ENCODE measurements around the gene BTG2.
A peak's percentile ranks its signal among the peaks of the same experiment; 100 is the strongest.
"Not testable (repeated sequence)": the region's sequence is repeated elsewhere in the genome, so short reads cannot be mapped to it uniquely, and the experiment has no call there.

The BTG2 gene

DNA sequence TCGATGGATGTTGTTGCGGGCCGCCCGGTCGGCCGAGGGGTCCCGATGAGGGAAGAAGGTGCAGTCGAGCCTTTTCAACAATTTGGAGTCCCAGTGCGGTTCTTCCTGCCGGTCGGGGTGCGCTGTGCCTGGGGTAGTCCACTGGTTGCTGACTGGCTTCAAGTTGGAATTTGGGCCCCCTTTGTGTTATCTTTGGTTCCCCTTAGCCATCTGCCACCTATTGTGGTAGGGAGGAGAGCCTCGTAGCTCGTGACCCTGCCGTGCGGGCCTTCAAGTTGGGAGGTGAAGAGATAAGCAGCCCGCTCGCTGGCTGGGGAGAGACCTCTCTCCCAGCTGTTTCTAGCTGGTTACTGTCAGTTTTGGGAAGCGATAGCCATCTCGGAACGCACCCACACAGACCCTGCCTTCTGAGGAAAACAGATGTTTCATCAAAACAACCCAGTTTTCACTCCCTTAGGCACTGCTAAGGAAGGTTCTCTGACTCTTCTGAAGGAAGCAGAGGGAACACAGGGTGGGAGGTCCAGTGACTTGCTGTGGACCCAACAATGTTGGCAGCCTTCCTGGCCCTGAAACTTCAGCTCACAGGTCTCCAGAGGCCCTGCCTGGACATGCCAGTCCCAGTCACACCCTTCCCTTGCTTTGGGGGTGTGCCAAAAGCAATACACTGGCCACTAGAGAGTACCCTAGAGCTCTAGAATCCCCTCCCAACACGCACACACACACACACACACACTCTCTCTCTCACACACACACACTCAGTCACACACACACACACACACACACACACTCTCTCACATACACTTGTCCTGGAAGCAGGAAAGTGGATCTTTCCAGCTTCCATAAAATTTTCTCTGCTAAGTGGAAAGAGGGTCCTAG, 1.0 kb downstream of the BTG2 start:
- Histone ChIP-seq H3K9me3 (ENCODE audit: low read length) (no peaks in the 10 kb centered on the region), H3K27me3 (ENCODE audit: insufficient read depth, low read length) (peaks cover 12% of the 10 kb centered on the region), H2AFZ (ENCODE audit: low read depth, low read length) (peak overlapping the region; percentile 14), H3K4me3 (ENCODE audit: low read length) (peak overlapping the region; percentile 96), H3K36me3 (ENCODE audit: insufficient read depth, low read length) (peaks cover 6% of the 10 kb centered on the region), H3K4me1 (ENCODE audit: insufficient read depth, low read length) (peaks cover 41% of the 10 kb centered on the region)

DNA sequence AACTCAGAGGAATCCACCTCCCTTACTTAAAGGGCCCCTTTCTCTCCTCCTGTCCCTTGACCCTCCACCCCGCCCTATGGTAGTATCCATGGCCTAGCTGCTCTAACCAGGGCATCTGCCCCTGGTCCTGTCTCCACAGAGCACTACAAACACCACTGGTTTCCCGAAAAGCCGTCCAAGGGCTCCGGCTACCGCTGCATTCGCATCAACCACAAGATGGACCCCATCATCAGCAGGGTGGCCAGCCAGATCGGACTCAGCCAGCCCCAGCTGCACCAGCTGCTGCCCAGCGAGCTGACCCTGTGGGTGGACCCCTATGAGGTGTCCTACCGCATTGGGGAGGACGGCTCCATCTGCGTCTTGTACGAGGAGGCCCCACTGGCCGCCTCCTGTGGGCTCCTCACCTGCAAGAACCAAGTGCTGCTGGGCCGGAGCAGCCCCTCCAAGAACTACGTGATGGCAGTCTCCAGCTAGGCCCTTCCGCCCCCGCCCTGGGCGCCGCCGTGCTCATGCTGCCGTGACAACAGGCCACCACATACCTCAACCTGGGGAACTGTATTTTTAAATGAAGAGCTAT, 1.7 kb downstream of the BTG2 start:
- H3K27me3 ChIP-seq (ENCODE audit: insufficient read depth, low read length), result peaks cover 10% of the 10 kb centered on the region
- peak overlapping the region; percentile 96 for H3K4me3 ChIP-seq (ENCODE audit: low read length)
- H3K36me3 ChIP-seq (ENCODE audit: insufficient read depth, low read length), result peaks cover 6% of the 10 kb centered on the region
- H2AFZ ChIP-seq (ENCODE audit: low read depth, low read length), result no peak overlapping the region
- no peaks in the 10 kb centered on the region for H3K9me3 ChIP-seq (ENCODE audit: low read length)
- H3K4me1 ChIP-seq (ENCODE audit: insufficient read depth, low read length), result peaks cover 41% of the 10 kb centered on the region

DNA sequence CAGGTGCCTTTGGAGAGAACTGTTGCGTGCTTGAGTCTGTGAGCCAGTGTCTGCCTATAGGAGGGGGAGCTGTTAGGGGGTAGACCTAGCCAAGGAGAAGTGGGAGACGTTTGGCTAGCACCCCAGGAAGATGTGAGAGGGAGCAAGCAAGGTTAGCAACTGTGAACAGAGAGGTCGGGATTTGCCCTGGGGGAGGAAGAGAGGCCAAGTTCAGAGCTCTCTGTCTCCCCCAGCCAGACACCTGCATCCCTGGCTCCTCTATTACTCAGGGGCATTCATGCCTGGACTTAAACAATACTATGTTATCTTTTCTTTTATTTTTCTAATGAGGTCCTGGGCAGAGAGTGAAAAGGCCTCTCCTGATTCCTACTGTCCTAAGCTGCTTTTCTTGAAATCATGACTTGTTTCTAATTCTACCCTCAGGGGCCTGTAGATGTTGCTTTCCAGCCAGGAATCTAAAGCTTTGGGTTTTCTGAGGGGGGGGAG, 2.4 kb downstream of the BTG2 start:
- H3K36me3 ChIP-seq (ENCODE audit: insufficient read depth, low read length), result peaks cover 6% of the 10 kb centered on the region
- no peaks in the 10 kb centered on the region for H3K9me3 ChIP-seq (ENCODE audit: low read length)
- H2AFZ ChIP-seq (ENCODE audit: low read depth, low read length), result no peak overlapping the region
- H3K27me3 ChIP-seq (ENCODE audit: insufficient read depth, low read length), result peaks cover 10% of the 10 kb centered on the region
- peak overlapping the region; percentile 96 for H3K4me3 ChIP-seq (ENCODE audit: low read length)
- peaks cover 41% of the 10 kb centered on the region for H3K4me1 ChIP-seq (ENCODE audit: insufficient read depth, low read length)

DNA sequence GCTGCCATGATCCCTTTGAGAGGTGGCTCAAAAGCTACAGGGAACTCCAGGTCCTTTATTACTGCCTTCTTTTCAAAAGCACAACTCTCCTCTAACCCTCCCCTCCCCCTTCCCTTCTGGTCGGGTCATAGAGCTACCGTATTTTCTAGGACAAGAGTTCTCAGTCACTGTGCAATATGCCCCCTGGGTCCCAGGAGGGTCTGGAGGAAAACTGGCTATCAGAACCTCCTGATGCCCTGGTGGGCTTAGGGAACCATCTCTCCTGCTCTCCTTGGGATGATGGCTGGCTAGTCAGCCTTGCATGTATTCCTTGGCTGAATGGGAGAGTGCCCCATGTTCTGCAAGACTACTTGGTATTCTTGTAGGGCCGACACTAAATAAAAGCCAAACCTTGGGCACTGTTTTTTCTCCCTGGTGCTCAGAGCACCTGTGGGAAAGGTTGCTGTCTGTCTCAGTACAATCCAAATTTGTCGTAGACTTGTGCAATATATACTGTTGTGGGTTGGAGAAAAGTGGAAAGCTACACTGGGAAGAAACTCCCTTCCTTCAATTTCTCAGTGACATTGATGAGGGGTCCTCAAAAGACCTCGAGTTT, 3.1 kb downstream of the BTG2 start:
- Histone ChIP-seq H2AFZ (ENCODE audit: low read depth, low read length) (no peak overlapping the region), H3K9me3 (ENCODE audit: low read length) (no peaks in the 10 kb centered on the region), H3K4me3 (ENCODE audit: low read length) (peak overlapping the region; percentile 96), H3K36me3 (ENCODE audit: insufficient read depth, low read length) (peaks cover 6% of the 10 kb centered on the region), H3K27me3 (ENCODE audit: insufficient read depth, low read length) (peaks cover 9% of the 10 kb centered on the region), H3K4me1 (ENCODE audit: insufficient read depth, low read length) (peaks cover 41% of the 10 kb centered on the region)

DNA sequence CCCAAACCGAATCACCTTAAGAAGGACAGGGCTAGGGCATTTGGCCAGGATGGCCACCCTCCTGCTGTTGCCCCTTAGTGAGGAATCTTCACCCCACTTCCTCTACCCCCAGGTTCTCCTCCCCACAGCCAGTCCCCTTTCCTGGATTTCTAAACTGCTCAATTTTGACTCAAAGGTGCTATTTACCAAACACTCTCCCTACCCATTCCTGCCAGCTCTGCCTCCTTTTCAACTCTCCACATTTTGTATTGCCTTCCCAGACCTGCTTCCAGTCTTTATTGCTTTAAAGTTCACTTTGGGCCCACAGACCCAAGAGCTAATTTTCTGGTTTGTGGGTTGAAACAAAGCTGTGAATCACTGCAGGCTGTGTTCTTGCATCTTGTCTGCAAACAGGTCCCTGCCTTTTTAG, 3.6 kb downstream of the BTG2 start:
- Histone ChIP-seq H3K4me1 (ENCODE audit: insufficient read depth, low read length) (peaks cover 41% of the 10 kb centered on the region), H3K4me3 (ENCODE audit: low read length) (peak overlapping the region; percentile 96), H2AFZ (ENCODE audit: low read depth, low read length) (no peak overlapping the region), H3K36me3 (ENCODE audit: insufficient read depth, low read length) (peaks cover 6% of the 10 kb centered on the region), H3K27me3 (ENCODE audit: insufficient read depth, low read length) (peaks cover 4% of the 10 kb centered on the region), H3K9me3 (ENCODE audit: low read length) (no peaks in the 10 kb centered on the region)

DNA sequence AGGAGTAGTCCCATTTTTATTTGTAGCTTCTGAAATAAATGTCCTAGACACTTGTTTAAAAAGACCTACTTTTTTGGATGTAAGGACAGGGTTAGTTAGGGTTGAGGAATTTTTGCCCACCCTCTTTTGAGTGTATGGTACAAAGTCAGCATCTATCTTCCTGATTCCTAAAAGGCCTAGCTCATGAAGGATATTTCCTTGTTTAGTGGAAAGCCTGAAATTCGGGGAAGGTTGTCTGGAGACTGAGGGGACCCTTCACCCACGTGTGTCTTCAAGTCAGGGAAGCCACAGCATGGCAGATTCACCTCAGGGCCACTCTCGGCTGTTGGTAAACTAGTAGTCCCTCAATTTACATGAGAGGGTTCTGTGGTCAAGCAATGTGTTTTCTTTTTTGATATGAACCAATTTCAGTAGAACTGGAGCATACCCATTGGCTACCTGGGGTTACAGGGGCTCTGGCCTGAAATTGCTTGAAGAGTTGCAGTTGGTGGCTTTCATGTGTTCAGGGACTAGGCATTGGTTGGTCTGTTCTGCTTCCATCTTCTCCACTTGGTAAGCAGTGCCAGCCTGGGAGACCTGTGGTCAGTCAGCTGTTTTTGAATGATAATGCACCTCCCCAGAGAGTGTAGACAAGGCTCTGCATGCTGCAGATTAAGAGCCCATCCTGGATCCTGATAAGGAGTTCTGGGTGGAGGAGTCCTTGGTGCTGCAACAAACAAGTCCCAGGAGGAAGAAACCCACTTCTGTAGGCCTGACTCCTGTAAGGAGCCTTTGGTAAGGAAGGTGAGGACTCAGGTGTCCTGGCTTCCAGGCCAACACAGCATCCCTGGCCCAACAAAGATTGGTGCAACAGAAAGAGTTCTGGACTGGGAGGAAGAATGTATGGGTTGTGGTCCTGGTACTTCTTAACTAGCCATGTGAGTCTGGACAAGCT, 6.3 kb downstream of the BTG2 start:
- no peaks in the 10 kb centered on the region for H3K27me3 ChIP-seq (ENCODE audit: insufficient read depth, low read length)
- peaks cover 6% of the 10 kb centered on the region for H3K36me3 ChIP-seq (ENCODE audit: insufficient read depth, low read length)
- peaks cover 29% of the 10 kb centered on the region for H3K4me1 ChIP-seq (ENCODE audit: insufficient read depth, low read length)
- H3K9me3 ChIP-seq (ENCODE audit: low read length), result no peaks in the 10 kb centered on the region
- no peak overlapping the region for H2AFZ ChIP-seq (ENCODE audit: low read depth, low read length)
- no peak overlapping the region for H3K4me3 ChIP-seq (ENCODE audit: low read length)

DNA sequence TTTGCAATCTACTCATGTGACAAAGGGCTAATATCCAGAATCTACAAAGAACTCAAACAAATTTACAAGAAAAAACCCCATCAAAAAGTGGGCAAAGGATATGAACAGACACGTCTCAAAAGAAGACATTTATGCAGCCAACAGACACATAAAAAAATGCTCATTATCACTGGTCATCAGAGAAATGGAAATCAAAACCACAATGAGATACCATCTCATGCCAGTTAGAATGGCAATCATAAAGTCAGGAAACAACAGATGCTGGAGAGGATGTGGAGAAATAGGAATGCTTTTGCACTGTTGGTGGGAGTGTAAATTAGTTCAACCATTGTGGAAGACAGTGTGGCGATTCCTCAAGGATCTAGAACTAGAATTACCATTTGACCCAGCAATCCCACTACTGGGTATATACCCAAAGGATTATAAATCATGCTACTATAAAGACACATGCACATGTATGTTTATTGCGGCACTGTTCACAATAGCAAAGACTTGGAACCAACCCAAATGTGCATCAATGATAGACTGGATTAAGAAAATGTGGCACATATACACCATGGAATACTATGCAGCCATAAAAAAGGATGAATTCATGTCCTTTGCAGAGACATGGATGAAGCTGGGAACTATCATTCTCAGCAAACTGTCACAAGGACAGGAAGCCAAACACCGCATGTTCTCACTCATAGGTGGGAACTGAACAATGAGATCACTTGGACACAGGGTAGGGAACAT, 8.9 kb downstream of the BTG2 start:
- not testable (repeated sequence) for H3K4me3 ChIP-seq (ENCODE audit: low read length); H3K36me3 ChIP-seq (ENCODE audit: insufficient read depth, low read length); H3K27me3 ChIP-seq (ENCODE audit: insufficient read depth, low read length); H3K4me1 ChIP-seq (ENCODE audit: insufficient read depth, low read length); H3K9me3 ChIP-seq (ENCODE audit: low read length); H2AFZ ChIP-seq (ENCODE audit: low read depth, low read length)

DNA sequence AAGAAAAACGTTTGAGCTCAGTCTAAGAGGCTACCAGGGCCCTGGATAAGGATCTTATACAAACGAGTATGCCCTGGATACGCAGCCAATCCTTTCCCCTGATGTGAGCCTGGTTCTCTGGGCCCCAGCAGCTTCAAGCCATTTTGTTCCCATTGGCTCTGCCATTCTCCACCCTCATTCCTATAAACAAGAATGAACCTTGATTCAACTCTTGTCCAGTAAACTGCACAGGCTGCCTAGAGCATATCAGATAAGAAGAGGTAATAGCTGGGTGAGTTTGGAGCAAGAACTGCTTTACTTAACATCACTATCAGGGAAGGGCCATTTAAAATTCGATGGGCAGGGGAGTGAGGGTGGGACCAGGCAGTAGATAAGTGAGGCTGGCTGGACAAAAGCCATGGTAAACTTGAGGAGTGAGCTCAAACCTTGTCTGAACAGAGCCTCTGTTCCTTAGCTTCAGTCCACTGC, 11.3 kb downstream of the BTG2 start:
- H3K4me3 ChIP-seq (ENCODE audit: low read length), result no peak overlapping the region
- H3K36me3 ChIP-seq (ENCODE audit: insufficient read depth, low read length), result no peaks in the 10 kb centered on the region
- no peaks in the 10 kb centered on the region for H3K27me3 ChIP-seq (ENCODE audit: insufficient read depth, low read length)
- no peak overlapping the region for H2AFZ ChIP-seq (ENCODE audit: low read depth, low read length)
- peaks cover 4% of the 10 kb centered on the region for H3K4me1 ChIP-seq (ENCODE audit: insufficient read depth, low read length)
- no peaks in the 10 kb centered on the region for H3K9me3 ChIP-seq (ENCODE audit: low read length)

DNA sequence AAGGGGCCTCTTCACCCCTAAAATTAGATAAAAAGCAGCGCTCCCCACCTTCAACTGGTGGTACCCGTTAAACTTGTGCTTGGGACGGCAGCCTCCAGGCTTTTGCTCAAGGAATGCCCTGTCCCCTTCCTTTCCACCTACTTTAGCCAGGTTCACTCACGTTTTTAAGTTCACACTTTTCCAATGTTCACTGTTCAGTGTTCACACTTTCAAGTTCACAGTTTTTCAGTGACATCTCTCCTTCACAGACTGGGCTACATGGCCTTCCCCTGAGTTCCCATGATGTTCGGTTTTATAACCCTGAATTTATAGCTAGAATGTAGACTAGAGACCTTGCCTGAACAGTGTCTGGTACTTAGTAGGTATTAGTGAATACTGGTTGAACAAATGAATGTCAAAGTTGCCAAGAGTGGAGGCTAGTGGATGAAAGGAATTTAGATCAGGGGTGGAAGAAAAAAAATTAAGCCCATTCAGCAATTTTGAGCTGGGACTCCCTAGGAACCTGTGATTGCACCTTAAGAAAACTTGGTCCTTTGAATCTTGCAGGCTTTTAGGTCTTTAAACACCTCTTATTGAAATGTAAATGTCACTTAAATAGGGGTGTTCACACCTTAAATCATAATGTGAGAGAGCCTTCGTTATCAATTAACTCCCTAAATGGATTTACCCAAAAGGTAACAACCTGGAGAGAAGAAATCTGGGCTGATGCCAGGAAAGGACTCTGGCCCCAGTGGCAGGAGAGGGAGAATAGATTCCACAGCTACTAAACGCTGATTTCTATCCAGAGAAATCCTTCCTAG, 12.3 kb downstream of the BTG2 start:
- H3K9me3 ChIP-seq (ENCODE audit: low read length), result no peaks in the 10 kb centered on the region

DNA sequence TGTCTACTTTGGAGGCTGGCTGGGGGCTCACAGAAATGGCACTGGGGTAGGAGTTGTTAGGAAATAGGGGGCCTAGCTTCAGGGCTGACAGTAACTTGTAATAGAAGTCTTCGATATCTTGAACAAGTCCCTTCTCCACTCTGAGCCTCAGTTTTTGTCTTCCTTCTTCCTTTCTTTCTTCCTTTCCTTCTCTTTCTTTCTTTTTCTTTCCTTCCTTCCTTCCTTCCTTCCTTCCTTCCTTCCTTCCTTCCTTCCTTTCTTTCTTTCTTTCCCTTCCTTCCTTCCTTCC, 12.9 kb downstream of the BTG2 start:
- Histone ChIP-seq H3K4me1 (ENCODE audit: insufficient read depth, low read length) (peaks cover 4% of the 10 kb centered on the region), H2AFZ (ENCODE audit: low read depth, low read length) (no peak overlapping the region), H3K4me3 (ENCODE audit: low read length) (no peak overlapping the region), H3K36me3 (ENCODE audit: insufficient read depth, low read length) (no peaks in the 10 kb centered on the region), H3K9me3 (ENCODE audit: low read length) (no peaks in the 10 kb centered on the region), H3K27me3 (ENCODE audit: insufficient read depth, low read length) (no peaks in the 10 kb centered on the region)

More for the DNA sequence above, 12.3 kb downstream of the BTG2 start:
- H2AFZ ChIP-seq (ENCODE audit: low read depth, low read length), result no peak overlapping the region
- H3K36me3 ChIP-seq (ENCODE audit: insufficient read depth, low read length), result no peaks in the 10 kb centered on the region
- H3K4me3 ChIP-seq (ENCODE audit: low read length), result no peak overlapping the region
- peaks cover 4% of the 10 kb centered on the region for H3K4me1 ChIP-seq (ENCODE audit: insufficient read depth, low read length)
- no peaks in the 10 kb centered on the region for H3K27me3 ChIP-seq (ENCODE audit: insufficient read depth, low read length)

DNA sequence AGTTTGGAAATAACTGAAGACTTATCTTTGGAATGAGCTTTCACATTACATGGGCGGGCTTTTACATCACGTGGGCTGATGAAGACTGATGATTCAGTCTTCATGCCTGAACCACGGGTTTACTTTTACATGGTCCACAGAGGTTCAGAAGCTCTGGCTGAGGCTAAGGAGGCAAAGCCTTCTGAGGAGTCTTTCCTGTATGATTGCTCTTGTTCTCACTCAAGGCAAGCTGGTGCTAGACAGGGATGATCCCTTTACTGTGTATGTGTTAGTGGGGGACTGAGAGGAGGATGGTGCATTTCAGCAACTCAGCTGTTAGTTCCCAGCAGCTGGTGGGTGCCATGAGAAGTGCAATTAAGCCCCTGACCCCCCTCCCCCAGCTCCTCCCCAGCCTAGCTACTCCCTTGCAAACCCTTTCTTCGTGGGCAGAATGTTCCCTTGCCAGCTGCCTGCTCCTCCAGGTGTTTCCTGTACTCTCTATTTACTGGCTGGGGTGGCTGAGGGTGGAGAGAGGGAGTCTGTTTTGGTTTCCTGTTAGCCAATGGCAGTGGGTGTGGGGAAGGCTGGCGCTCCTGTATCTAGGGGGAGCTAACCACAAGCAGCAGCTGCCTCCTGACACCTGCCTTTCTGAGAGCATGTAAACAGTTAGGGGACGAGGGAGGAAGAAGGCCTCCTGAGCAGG, 15.4 kb downstream of the BTG2 start:
- no peak overlapping the region for H3K4me3 ChIP-seq (ENCODE audit: low read length)
- H3K27me3 ChIP-seq (ENCODE audit: insufficient read depth, low read length), result no peaks in the 10 kb centered on the region
- H2AFZ ChIP-seq (ENCODE audit: low read depth, low read length), result no peak overlapping the region
- peaks cover 28% of the 10 kb centered on the region for H3K4me1 ChIP-seq (ENCODE audit: insufficient read depth, low read length)
- no peaks in the 10 kb centered on the region for H3K9me3 ChIP-seq (ENCODE audit: low read length)
- no peaks in the 10 kb centered on the region for H3K36me3 ChIP-seq (ENCODE audit: insufficient read depth, low read length)

All from neuron (in vitro differentiated cells).